ENCODE measurements around the gene SENP3.

GRCh38 chr17:7553356-7553755 is 8.4 kb upstream of the SENP3 start:
- TF ChIP-seq, protein P1, sequence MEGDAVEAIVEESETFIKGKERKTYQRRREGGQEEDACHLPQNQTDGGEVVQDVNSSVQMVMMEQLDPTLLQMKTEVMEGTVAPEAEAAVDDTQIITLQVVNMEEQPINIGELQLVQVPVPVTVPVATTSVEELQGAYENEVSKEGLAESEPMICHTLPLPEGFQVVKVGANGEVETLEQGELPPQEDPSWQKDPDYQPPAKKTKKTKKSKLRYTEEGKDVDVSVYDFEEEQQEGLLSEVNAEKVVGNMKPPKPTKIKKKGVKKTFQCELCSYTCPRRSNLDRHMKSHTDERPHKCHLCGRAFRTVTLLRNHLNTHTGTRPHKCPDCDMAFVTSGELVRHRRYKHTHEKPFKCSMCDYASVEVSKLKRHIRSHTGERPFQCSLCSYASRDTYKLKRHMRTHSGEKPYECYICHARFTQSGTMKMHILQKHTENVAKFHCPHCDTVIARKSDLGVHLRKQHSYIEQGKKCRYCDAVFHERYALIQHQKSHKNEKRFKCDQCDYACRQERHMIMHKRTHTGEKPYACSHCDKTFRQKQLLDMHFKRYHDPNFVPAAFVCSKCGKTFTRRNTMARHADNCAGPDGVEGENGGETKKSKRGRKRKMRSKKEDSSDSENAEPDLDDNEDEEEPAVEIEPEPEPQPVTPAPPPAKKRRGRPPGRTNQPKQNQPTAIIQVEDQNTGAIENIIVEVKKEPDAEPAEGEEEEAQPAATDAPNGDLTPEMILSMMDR (optimal IDR thresholded peaks at IDR 0.05 in 1 of 3, IDR thresholded peaks at IDR 0.05 in 1 of 3, conservative IDR thresholded peaks at IDR 0.05 in 1 of 3; ENCODE audit: extremely low read depth in 1 of 3, insufficient read depth in 2 of 3, low read length in 3 of 3): no peak
- TF ChIP-seq EZH2 (IDR thresholded peaks at IDR 0.05; ENCODE audit: low read length): no peak
